NCI-H1048 (cell line): ENCODE data around the gene TAF1D.
"Not testable (repeated sequence)": the region's sequence is repeated elsewhere in the genome, so short reads cannot be mapped to it uniquely, and the experiment has no call there.

Experiments used
- DNase-seq: peaks from one replicate; lab custom pipeline; 2025; lab: John Stamatoyannopoulos, UW

TAF1D gene

GRCh38 chr11:93741094-93741881 lies at the start of gene TAF1D, which contains the start of gene C11orf54:
Gene TAF1D (minus strand): TSS chr11:93741495. CDS start chr11:93739304, 2,191 bp downstream.
Gene C11orf54 (plus strand): TSS chr11:93741672. CDS start chr11:93747394, 5,722 bp downstream.
- peak; percentile 95 for DNase-seq

GRCh38 chr11:93784935-93785360 lies 43.7 kb upstream of the TAF1D start:
- DNase-seq = no peak

- DNase-seq = peak; percentile 90
These were observed 43.0 kb upstream of the TAF1D start, which contains the start of gene MED17 for GRCh38 chr11:93784145-93784934. Gene MED17 (plus strand): TSS chr11:93784282. CDS start chr11:93784514, 232 bp downstream.

- no peak for DNase-seq
These were observed 42.5 kb upstream of the TAF1D start for GRCh38 chr11:93783765-93784144.

- DNase-seq = no peak
These were observed 42.1 kb upstream of the TAF1D start for GRCh38 chr11:93783362-93783761.

- DNase-seq = no peak
These were observed 34.0 kb upstream of the TAF1D start for GRCh38 chr11:93775289-93775688.

GRCh38 chr11:93774560-93774959 lies 33.3 kb upstream of the TAF1D start:
- not testable (repeated sequence) for DNase-seq

GRCh38 chr11:93773601-93774200 lies 32.4 kb upstream of the TAF1D start:
- DNase-seq = no peak

GRCh38 chr11:93773045-93773477 lies 31.8 kb upstream of the TAF1D start:
- DNase-seq = no peak

GRCh38 chr11:93772123-93772522 lies 30.8 kb upstream of the TAF1D start:
- no peak for DNase-seq

GRCh38 chr11:93770160-93770559 lies 28.9 kb upstream of the TAF1D start:
- no peak for DNase-seq

- no peak for DNase-seq
These were observed 25.7 kb upstream of the TAF1D start for GRCh38 chr11:93767018-93767417.

GRCh38 chr11:93766504-93766903 lies 25.2 kb upstream of the TAF1D start:
- no peak for DNase-seq

GRCh38 chr11:93765551-93765950 lies 24.3 kb upstream of the TAF1D start:
- no peak for DNase-seq

GRCh38 chr11:93761910-93762309 lies 20.6 kb upstream of the TAF1D start:
- no peak for DNase-seq

GRCh38 chr11:93759123-93759522 lies 17.8 kb upstream of the TAF1D start:
- DNase-seq = not testable (repeated sequence)

- no peak for DNase-seq
These were observed 16.9 kb upstream of the TAF1D start for GRCh38 chr11:93757924-93758865.

- DNase-seq = no peak
These were observed 16.0 kb upstream of the TAF1D start for GRCh38 chr11:93757301-93757700.

- DNase-seq = no peak
These were observed 15.5 kb upstream of the TAF1D start for GRCh38 chr11:93756748-93757147.

GRCh38 chr11:93753241-93753640 lies 11.9 kb upstream of the TAF1D start:
- no peak for DNase-seq

- DNase-seq = no peak
These were observed 9.7 kb upstream of the TAF1D start for GRCh38 chr11:93751001-93751400.
